DMS 273 (cell line): ENCODE measurements around the gene CEP170B.
A peak's percentile ranks its signal among the peaks of the same experiment; 100 is the strongest.
"Not testable (repeated sequence)": the region's sequence is repeated elsewhere in the genome, so short reads cannot be mapped to it uniquely, and the experiment has no call there.

Experiments
- DNase-seq: peaks from one replicate; lab custom pipeline; 2025; ENCODE audit not compliant: unreplicated experiment; lab: John Stamatoyannopoulos, UW

CEP170B gene

DNA sequence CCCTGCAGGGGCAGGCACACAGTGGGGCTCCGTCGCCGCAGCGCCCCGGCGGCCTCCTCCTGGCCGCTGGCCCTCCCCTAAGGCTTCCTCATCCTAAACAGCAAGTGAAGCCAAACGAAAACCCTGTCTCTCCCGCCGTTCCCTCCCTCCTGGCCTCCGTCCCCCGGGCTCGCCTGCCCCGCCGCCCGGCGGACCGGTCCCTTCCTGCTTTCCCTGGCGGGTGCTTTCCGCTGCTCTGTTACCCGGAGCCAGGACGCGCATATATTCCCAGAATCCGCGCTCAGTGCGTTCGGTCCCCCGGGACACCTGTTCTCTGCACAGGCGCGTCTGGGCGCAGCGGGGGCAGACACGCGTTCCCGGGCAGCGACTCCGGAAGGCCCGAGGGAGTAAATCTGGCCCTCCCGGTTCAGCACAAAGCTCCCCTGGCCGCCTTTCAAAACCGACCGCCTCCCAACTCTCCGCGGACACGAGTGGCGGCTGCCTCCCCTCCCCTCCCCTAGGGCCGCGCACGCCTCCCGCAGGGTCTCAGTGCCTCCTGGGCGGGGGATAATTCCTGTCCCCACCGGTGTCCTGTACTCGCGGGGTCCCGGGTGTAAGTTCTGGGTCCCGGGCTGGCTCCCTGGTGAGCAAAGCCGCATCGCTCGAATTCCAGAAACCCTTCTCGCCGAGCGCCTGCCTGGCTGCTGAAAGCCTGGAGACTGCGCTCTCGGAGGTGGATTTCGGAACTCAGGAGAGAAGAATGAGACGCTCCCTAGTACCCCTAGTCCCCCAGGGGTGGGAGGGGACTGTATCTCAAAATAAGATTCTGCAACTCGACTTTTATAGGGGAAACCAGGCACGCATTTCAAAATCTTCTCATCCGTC lies 21.4 kb upstream of the CEP170B start:
- peak; percentile 62 for DNase-seq

DNA sequence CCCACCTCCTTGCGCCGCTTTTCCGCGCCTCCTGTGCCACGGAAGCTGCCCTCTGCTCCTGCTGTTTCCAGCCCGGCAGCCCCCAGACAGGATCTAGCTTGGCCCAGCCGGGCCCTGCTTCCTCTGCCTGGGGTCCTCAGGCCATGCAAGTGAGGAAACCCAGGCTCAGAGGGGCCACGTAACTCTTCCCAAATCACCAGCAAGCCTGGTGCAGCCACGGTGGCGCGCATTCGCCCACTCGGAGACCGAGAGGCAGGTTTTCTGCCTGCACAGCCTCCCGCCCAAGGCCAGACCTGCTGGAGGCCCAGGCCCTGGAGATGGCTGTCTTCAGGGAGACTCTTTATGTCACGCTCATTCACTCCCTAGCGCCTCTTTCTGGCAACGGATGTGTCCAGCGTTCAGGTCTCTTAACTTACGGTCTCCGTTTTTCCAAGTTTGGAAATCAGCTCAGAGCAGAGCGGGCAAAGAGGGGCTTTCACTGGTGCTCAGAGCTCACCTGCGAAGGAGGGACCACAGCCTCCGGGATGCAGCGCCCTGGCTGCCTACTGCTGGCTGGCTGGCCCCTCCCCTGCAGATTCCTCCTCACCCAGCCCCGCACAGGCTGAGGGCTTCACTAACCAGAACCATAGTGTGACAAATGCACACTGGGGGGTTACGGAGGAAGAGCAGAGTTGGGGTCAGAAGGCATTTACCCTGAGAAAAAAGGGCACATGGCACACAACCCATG lies 20.6 kb upstream of the CEP170B start:
- peak; percentile 37 for DNase-seq

DNA sequence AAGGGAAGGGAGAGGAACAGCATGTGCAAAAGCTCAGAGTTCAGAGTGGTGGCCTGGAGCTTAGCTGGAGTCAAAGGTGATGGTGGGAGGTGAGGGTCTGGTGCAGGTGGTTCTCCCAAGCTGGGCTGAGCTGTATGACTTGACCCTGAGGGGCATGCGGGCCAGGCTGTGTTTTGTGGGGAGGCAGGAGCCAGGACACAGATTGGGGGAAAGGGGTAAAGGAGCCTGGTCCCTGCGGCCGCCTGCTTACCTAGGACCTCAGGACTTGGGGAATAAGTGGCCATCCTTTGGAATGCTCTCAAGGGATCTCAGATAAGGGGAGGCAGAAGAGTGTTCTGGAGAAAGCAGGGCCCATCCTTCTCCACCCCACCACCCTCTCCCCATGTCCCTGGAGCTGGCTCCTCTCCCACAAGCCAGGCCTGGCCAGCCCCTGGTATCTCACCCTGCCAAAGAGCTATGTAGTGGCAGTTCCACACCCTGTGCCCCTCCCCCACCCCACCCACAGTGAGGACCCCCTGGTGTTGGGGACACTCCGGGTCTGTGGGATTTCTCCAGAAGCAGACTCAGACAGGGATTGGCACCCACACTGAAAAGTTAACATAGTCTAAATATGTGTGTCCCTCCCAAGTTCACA lies 19.9 kb upstream of the CEP170B start:
- DNase-seq = no peak

DNA sequence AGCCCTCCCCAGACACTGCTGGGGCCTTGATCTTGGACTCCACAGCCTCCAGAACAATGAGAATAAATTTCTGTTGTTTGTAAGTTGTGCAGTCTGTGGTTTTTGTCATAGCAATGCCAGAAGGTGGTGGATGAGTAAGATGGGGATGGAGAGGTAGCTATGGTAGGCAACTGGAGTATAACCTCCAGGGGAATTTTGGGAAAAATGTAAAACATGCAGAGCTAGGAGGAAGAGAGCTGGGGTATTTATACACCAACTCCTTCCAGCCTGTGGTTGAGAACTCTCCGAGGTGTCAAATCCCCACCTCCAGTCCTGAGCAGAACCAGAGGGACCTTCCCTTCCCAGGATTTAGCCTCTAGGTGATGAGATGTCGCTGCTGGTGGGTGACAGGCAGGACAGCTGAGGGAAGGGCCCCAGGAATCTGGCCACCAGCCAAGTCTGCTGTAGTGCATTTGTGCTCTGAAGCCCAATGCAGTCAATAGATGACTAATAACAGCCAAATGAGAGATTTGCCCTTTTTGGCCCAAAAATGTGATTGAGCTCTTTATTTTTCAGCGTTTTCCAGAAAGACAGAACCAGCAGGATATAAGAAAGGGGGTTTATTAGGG lies 19.1 kb upstream of the CEP170B start:
- no peak for DNase-seq

DNA sequence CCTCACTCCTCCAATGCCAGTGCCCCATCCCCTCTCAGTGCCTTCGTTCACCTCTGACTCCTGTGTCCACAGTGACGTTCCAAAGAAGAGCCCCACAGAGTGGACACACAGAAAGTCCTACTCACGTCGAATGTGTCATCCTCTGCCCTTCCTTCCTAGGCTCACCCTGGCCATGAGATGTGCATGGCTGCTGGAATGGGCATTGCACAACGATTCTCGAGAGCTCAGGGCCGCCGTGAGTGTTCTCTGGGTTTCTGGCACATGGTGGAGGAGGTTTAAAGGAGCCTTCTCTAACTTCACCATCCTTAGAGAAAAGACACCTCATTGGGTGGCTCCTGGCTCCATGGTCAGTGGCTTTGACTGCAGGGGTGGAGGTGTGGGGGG lies 12.8 kb upstream of the CEP170B start:
- no peak for DNase-seq

DNA sequence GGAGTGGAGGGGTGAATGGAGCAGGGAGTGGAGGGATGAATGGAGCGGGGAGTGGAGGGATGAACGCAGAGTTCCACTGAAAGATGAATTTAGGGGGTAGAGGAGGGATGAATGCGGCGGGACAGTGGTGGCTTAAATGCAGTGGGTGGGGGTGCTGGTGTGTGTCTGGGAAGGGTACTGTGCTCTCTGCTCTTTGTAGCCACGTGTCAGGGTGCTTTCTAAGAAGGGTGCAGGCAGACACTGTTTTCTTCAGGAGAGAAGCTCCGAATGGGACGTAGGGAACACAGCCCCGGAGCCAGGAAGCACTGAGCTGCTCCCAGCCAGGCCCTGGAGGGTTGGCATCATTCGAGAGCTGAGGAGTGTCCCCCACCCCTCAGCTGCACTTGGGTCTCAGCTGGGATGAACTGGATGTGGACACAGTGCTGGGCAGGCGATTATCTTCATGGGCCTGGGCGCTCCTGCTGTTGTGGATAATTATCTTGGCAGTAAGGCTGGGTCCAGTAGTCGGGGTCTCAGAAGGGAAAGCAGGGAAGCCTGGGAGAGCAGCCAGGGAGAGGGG lies 9.5 kb upstream of the CEP170B start:
- no peak for DNase-seq

DNA sequence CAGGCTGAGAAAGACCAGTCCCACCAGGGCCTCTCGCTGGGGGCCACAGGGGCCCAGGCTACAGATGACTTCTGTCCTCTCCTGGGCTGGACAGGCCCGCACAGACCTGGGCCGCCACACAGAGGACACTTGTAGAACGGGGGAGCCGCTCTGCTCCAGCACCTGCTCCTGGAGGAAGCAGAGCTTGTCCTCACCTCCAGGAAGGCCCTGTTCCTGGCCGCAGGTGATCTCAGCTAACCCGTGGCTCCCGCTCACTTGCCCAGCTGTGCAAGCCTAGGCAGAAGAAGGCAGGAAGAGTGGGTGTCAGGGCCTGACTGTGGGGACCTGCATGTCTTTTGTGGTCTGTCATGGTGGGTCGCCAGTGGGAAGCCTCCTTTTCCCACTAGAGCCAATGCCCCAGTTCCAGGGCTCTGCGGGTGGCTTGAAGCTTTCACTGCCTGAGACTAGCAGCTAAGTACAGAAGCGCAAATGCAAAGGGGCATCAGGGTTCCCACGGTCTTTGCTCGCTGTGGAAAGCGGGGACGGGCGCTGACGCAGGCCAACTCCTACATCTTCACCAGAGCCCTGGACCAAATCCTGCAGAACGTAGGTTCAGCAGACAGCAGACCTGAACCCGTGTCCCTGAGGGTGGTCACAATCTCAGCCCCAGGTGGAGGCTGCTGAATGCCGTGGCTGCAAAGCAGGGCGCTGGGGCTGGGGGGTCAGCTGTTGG lies 8.8 kb upstream of the CEP170B start:
- no peak for DNase-seq

DNA sequence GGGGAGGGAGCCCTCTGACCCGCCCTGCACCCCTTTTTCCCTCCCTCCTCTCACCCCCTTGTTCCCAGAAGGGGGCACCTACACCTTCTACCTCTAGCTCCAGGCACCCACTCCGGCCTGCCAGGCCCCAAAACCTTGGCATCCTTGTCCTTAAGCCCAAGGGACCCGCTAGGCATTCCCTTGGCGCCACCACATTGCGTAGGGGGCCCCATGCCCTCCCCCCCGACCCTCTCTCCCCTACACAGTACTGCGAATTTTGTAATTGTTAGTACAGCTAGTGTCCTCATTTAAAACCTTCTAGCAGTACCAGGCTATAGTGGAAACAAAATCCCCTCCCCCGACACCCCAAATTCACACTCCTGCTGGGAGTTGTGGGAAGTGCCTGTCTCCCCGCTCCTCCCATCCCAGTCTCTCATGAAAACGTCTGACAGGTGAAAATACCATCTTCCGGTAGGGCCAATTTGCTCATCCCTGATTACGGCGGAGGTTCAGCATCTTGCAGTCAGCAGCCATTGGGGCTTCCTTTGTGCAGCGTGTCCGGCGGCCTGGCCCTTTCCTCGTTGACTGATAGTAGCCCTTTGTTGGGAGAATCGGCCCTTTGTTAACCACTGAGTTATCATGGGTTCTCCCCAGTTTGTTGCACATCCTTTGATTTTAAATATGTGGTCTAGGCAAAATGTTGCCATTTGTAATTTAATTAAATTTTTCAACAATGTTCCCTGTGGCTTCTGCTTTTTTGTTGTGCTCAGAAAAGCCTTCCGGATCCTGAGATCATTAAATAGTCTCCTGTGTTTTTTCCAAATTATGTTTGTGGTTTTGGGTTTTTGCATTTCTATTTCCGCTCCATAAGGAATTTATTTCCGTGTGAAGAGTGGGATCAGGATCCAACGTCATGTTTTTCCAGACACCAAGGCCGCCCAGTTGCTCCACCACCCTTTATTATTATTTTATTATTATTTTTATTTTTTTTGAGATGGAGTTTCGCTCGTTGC lies 7.9 kb upstream of the CEP170B start:
- DNase-seq = no peak

DNA sequence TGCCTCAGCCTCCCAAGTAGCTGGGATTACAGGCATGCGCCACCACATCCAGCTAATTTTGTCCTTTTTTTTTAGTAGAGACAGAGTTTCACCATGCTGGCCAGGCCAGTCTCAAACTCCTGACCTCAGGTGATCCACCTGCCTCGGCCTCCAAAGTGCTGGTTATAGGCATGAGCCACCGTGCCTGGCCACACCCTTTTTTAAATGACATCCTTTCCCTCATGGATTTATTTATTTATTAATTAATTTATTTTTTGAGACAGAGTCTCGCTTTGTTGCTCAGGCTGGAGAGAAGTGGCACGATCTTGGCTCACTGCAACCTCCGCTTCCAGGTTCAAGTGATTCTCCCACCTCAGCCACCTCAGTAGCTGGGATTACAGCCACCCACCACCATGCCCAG lies 7.1 kb upstream of the CEP170B start:
- DNase-seq = not testable (repeated sequence)

DNA sequence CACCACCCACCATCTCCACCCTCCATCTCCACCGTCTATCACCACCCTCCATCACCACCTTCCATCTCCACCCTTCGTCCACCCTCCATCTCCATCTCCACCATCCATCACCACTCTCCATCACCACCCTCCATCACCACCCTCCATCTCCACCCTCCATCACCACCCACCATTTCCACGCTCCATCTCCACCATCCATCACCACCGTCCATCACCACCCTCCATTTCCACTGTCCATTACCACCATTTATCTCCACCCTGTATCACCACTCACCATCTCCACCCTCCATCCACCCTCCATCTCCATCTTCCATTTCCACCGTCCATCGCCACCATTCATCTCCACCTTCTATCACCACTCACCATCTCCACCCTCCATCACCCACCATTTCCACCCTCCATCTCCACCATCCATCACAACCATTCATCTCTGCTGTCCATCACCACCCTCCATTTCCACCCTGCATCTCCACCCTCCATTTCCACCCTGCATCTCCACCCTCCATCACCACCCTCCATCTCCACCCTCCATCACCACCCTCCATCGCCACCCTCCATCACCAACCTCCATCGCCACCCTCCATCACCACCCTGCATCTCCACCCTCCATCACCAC lies 6.1 kb upstream of the CEP170B start:
- no peak for DNase-seq

DNA sequence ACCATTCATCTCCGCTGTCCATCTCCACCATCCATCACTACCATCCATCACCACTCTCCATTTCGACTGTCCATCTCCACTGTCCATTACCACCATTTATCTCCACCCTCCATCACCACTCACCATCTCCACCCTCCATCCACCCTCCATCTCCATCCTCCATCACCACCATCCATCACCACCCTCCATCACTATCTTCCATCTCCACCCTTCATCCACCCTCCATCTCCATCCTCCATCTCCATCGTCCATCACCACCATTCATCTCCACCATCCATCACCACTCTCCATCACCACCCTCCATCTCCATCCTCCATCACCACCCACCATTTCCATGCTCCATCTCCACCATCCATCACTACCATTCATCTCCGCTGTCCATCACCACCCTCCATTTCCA lies 5.2 kb upstream of the CEP170B start:
- DNase-seq = no peak

DNA sequence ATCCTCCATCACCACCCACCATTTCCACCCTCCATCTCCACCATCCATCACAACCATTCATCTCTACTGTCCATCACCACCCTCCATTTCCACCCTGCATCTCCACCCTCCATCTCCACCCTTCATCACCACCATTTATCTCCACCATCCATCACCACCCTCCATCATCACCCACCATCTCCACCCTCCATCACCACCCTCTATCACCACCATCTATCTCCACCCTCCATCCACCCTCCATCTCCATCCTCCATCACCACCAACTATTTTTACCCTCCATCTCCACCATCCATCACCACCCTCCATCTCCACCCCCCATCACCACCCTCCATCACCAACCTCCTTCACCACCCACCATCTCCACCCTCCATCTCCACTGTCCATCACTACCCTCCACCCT lies 4.7 kb upstream of the CEP170B start:
- DNase-seq = no peak

DNA sequence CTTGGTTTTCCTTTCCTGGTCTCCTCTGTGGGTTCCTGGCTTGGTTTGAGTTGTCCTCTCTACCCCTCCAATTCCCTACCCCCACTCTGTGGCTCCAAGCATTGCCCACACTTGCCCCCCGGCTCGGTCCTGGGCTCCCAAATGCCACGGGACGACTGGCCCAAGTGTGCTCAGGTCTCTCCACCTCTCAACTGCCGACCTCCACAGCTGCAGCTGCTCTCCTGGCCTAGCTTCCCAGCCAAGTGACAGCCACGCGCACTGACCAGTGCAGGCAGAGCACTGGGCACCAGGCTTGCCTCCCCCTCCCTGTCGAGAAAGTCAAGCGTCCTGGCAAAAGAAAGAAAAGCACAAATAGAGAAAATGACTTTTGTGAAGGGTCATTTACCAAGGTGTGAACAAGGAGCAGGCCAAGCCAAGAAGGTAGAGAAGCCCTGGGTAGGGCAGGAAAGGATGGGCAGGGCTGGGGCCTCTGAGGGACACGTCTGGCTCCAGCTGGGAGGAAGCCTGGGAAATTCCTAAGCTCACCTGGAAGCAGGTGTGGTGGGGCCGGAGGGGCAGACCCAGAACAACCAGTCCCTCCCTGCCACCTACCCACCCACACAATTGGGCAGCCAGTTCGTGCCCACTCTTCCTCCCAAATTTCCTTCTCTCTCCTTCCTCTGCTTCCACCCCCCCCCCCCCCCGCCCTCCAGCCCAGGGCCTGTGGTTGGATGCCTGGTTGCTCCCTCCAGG lies 1.8 kb upstream of the CEP170B start:
- no peak for DNase-seq

DNA sequence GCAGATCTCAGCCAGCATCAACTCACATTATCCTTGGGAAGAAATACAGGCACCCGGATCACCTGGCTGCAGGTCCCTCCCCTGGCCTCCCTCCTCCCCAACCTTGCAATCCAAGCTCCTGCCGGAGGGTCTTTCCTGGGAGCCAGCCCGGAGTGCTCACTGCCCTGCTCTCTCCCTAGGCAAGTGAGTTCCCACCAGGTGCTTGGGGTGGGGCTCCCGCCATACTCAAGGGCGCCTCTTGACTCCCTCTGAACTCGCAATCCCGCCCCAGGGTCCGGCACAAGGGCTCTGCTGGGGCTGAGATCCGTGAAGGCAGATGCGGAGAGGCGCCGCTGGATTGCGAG lies 1.2 kb upstream of the CEP170B start:
- no peak for DNase-seq

DNA sequence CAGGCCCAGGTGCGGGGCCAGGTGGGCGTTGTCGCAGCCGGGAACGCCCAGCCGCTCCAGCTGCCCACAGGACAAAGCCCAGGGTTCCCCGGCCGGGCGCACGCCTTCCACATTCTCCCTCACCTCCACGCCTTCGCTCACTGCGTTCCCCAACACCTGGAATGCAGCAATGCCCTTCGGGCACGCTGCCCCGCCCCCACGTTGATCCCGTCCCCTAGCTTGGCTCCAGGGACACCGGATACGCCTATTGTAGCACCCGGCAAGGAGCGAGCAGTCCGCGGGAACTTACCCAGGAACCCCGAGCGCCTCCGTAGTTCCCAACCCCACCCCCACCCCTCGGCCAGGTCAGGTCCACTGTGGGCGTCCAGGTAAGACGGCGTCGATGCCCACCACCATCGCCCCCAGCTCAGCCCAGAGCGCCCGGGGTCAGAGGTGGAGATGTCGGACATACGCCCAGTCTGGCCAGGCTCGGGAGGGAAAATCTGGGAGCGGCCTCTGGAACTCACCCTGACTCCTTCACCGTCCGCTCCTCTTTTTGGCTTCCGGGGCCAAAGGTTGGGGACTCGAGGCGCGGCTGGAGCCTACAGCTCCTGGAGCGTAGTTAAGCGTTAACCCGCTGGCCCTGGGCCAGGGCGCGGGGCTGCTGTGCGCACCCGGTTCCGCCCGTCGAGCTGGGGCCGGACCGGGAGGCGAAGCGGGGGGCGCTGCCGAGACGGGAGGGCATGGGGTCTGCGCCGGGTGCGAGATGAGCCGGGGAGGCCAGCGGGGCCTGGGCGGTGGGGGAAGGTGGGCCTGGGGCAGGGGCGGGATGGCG lies 594 bp upstream of the CEP170B start:
- peak; percentile 50 for DNase-seq

DNA sequence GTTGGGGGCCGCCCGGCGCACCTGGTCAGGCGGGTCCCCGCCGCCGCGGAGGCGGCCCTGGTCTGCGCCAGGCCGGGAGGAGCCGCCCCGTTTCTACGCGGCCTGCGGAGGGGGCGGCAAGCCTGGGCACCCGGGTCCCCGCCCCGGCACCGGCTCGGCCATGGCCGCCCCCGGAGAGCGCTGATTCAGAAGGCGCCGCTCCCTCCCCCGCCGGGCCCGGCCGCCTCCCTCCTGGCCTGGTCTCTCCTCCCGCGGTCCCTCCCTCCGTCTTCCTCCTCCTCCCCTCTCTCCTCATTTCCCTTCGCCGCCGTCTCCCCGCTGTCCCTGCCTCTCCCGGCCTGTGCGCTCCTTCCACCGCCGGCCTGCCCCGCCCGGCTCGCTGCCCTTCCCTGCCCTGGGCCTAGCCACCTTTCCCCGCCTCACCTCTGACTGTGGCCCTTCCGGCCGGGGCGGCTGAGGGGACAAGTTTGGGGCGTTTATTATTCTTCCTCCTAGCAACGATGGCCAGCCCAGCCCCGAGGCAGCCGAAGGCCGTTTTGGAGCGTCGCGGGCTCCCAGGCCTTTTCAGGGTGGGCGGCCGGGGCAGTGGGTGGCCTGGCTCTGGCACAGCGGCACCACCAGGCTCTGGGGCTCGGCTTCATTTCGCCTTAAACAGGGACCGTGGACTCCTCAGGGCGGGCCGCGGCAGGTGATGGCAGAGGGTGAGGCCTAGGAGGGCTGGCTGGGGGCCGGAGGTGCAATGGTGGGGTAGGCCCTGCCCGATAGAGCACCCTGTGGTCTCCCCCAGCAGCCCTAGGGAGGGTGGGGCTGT lies 768 bp downstream of the CEP170B start:
- peak; percentile 75 for DNase-seq
